AG09319 (cell line): ENCODE data around the gene ARMH3.
"Not testable (repeated sequence)": the region's sequence is repeated elsewhere in the genome, so short reads cannot be mapped to it uniquely, and the experiment has no call there.

Experiments used
- DNase-seq: peaks from one replicate; pipeline ENCODE4 v3.0.0-alpha.2; 2010; ENCODE audit warnings: low read depth; ENCODE audit errors: extremely low read depth
- TF ChIP-seq, protein P1 (sequence below): IDR thresholded peaks from 2 replicates; pipeline ENCODE4 v1.5.1; 2011; ENCODE audit warnings: low read depth, mild to moderate bottlenecking, inconsistent platforms, low read length, moderate library complexity

The ARMH3 gene

DNA sequence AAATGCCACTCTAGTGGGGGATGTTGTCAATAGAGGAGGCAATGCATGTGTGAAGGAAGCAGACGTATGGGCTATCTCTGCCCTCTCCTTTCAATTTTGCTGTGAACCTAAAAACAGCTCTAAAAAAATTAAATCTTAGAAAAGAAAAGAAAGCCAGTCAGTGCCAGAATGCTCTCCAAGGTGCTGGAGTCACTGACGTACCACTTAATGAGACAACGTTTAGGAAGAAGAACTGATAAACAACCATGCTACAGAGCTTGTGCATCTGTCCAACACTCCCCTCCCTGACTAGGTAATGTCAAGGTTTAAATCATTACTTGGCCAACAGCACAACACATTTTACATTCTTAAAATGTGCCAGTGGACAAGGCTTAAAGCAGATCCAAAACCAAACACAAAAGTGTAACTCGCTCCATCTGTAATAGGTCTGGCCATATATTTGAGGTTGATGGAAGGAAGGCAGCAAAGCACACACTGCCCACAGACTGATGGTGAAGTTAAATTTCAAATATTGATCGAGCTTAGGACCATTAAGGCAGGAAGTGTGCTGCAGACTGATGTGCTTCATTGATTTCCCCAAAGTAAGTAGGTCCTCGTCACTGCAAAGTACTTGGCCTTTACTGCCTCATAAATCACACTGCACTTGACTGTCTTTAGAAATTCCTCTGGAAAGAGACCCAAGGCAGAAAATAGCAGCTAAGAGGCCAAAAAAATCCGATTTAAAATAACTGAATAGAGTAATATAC, 15.5 kb downstream of the ARMH3 start:
- TF ChIP-seq, protein P1, sequence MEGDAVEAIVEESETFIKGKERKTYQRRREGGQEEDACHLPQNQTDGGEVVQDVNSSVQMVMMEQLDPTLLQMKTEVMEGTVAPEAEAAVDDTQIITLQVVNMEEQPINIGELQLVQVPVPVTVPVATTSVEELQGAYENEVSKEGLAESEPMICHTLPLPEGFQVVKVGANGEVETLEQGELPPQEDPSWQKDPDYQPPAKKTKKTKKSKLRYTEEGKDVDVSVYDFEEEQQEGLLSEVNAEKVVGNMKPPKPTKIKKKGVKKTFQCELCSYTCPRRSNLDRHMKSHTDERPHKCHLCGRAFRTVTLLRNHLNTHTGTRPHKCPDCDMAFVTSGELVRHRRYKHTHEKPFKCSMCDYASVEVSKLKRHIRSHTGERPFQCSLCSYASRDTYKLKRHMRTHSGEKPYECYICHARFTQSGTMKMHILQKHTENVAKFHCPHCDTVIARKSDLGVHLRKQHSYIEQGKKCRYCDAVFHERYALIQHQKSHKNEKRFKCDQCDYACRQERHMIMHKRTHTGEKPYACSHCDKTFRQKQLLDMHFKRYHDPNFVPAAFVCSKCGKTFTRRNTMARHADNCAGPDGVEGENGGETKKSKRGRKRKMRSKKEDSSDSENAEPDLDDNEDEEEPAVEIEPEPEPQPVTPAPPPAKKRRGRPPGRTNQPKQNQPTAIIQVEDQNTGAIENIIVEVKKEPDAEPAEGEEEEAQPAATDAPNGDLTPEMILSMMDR: no peak
- DNase-seq: no peak

DNA sequence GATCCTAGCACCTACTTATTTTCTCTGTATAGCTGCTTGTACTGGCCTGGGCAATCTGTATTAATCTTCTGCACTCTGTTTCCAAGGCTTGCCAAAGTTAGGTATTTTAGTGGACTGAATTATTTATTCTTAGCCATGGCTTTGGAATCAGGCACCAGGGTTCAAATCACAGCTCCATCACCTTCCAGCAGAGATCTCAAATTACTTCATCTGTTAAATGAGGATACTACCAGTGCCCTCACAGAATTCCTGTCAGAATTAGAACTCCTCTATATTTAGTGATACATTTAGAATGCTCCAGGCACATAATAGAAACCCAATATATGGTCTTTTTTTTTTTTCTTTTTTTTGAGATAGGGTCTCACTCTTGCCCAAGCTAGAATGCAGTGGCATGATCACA, 17.6 kb downstream of the ARMH3 start:
- TF ChIP-seq, protein P1: no peak
- DNase-seq: no peak

DNA sequence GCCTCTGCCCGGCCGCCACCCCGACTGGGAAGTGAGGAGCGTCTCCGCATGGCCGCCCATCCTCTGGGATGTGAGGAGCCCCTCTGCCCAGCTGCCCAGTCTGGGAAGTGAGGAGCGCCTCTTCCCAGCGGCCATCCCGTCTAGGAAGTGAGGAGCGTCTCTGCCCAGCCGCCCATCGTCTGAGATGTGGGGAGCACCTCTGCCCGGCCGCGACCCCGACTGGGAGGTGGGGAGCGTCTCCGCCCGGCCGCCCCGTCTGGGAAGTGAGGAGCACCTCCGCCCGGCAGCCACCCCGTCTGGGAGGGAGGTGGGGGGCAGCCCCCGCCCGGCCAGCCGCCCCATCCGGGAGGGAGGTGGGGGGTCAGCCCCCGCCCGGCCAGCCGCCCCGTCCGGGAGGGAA, 20.2 kb downstream of the ARMH3 start:
- DNase-seq: not testable (repeated sequence)

DNA sequence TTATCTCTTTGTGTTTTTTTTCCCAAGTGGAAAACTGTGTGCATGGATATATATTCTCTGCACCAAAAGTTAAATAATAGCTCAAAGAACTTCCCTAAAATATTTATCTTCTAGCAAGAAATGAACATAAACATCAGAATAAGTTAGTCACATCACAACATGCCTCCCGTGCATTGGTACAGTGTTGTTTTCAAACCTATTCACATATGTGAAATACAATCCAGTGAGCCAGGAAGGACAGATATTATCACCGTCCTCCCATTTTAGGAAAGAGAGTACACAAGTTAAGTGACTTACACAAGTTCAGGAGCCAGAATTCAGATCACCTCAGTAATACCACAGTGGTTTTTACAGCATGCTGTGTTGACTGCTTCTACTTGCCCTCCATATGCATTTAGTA, 22.2 kb downstream of the ARMH3 start:
- DNase-seq: no peak
- TF ChIP-seq, protein P1: no peak

DNA sequence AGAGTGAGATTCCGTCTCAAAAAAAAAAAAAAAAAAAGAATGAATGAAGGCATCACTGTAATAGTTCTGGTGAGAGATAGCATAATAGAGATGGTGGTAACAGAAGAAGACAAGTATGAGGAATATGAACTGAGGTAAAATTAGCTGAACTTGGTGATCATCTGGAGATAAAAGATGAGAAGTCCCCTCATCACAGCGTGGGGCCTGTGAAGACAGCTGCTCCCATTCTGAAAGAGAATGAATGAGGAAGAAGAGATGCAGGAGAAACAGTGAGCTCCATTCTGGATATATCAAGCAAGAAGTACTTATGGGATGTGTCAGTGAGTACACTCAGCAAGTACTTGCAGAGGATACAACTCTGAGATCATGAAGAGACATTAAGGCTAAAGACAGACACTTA, 28.7 kb downstream of the ARMH3 start:
- TF ChIP-seq, protein P1: no peak
- no peak for DNase-seq

DNA sequence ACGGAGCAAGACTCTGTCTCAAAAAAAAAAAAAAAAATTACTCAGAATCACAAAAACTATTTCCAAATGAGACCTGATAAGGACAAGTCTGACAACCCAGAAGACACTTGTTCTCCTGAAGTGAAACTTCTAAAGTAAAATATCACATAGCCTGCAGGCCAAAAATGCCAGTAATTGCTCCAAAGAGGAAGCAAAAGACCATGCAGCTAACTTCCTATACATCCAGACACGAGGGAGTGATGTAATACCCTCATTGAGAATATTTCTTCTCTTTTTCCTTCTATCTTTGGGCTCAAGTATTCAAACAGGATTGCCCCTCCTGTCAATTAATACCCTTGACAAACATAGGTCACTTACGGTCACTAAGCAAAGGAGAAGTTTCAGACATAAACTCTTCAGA, 31.2 kb downstream of the ARMH3 start:
- TF ChIP-seq, protein P1: no peak
- no peak for DNase-seq

DNA sequence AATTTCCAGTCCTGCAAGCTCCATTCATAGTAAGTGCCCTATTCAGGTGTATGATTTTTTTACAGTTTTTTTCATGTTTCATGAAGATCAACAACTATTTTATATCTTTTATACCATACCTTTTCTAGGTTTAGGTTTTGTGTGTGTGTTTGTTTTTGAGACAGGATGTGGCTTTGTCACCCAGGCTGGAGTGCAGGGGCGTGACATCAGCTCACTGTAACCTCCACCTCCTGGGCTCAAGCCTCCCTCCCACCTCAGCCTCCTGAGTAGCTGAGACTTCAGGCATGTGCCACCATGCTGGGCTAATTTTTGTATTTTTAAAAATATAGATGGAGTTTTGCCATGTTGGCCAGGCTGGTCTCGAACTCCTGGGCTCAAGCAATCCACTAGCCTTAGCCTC, 35.0 kb downstream of the ARMH3 start:
- no peak for DNase-seq
- TF ChIP-seq, protein P1: no peak

DNA sequence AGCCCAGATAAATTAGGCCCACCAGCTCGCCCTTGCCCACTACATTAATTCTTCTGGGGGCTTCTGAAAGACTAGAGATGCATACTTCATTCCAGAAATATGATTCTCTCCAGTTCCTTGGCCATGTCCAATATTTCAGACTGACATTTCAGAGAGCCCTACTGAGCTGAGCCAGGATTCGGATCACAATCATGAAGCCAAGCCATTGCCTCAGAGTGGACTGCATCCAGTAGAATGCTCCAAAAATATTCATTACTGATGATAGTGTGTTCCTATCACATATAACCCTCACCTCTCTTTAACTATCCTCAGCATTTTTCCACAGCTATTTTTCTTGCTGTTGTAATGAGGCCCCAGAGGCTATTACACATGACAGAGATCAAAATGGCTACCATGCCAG, 38.7 kb downstream of the ARMH3 start:
- DNase-seq: no peak
- TF ChIP-seq, protein P1: no peak
